OCI-LY3 (cell line): ENCODE data around the gene RAPGEF5.

Experiments
- EZH2phosphoT487 ChIP-seq: fragments of 200-600 bp; shearing (Covaris generic); IDR thresholded peaks from 2 replicates; pipeline ENCODE4 v1.6.1; 2018; ENCODE audit warnings: antibody characterized with exemption, mixed run types, low read depth
- TF ChIP-seq, protein P1 (sequence below): fragments of 200-600, 300-600 bp; sonication (generic); IDR thresholded peaks from 2 replicates; pipeline ENCODE4 v1.5.1; 2014; ENCODE audit warnings: antibody characterized with exemption, low read length, low read depth

DNA sequence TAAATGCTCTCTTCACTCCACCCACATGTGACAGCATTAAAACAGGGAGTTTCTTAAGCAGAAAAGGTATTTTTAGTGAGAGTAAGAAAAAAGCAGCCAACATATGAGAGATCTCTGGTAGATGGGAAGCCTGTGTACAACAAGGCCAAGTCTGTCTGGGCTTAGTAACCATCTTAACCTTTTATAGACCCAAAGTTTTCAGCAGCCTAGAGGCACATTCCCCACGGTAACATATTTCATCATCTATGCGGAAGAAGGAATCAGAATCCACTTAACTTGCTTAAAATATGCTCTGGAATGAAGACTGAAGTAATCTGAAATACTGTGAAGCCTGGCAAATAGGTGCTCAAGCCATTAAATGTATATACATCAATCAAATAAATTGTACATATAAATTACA is 127.8 kb downstream of the RAPGEF5 start:
- TF ChIP-seq, protein P1, sequence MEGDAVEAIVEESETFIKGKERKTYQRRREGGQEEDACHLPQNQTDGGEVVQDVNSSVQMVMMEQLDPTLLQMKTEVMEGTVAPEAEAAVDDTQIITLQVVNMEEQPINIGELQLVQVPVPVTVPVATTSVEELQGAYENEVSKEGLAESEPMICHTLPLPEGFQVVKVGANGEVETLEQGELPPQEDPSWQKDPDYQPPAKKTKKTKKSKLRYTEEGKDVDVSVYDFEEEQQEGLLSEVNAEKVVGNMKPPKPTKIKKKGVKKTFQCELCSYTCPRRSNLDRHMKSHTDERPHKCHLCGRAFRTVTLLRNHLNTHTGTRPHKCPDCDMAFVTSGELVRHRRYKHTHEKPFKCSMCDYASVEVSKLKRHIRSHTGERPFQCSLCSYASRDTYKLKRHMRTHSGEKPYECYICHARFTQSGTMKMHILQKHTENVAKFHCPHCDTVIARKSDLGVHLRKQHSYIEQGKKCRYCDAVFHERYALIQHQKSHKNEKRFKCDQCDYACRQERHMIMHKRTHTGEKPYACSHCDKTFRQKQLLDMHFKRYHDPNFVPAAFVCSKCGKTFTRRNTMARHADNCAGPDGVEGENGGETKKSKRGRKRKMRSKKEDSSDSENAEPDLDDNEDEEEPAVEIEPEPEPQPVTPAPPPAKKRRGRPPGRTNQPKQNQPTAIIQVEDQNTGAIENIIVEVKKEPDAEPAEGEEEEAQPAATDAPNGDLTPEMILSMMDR, result no peak
- TF ChIP-seq EZH2phosphoT487, result no peak
